NCI-H446 treated with DMSO at 0.1 percent for 48 hours (cell line): Measurements from ENCODE around the gene FRK.

Experiments used
- DNase-seq: peaks from one replicate; lab custom pipeline; 2025; lab: John Stamatoyannopoulos, UW

Gene FRK

DNA sequence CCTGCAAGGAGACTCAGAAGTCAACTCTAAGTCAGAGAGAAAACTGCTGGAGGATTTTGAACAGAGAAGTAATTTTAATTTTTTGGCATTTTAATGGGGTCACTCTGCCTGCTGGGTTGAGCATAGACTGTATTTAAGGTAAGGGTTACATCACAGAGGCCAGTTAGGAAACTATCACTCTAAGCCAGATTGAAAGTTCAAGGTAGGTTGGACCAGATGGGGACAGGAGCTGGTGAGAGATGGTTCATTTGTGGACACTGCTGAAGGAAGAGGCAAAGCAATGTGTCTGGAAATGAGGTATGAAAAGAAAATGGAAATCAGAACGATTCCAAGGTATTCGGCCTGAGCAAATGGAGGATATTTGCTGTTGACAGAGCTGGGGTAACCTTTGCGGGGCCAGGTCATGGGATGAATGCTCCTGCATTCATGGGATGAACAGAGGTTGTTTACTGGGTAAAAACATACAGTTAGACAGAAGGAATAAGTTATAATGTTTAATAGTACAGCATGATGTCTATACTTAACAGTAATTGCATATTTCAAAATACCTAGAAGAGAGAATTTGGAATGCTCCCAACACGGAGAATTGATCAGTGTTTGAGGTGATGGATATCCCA, 26.9 kb downstream of the FRK start:
- no peak for DNase-seq

DNA sequence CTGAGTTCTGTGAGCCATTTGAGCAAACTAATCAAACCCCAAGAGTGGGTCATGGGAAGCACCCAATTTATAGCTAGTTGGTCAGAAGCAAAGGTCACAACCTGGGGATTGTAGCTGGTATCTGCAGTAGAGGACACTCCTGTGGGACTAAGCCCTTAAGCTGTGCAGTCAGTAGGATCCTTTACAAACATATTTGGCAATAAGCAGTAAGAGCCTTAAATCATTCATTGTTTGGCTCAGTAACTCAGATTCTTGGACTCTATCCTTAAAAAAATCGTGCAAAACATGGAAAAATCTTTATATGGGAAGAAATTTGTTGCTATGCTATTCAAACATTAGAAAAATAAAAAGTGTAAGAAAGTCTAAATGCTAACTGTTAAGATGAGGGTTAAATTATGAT, 29.9 kb downstream of the FRK start:
- DNase-seq, result no peak

- DNase-seq, result no peak
These were observed 31.2 kb downstream of the FRK start for GRCh38 chr6:116029535-116029934.

DNA sequence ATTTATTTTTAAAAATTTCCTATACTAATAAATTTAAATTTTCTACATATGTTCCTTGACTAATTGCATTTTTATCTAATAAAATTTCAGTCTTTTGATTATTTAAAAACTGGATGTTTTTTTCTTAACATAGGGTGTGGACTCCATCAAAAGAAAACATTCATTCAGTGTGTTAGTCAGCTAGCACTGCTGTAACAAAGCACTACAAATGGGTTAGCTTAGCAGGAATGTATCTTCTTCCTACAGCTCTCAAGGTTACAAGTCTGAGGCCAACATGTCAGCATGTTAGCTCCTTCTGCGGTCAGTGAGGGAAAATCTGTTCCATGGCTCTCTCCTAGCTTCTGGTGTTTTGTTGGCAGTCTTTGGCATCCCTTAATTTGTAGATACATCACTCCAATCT, 32.5 kb downstream of the FRK start:
- DNase-seq, result no peak

GRCh38 chr6:116027801-116028200, 32.9 kb downstream of the FRK start:
- DNase-seq, result no peak

- no peak for DNase-seq
These were observed 35.3 kb downstream of the FRK start for GRCh38 chr6:116025405-116025804.

- DNase-seq, result no peak
These were observed 37.7 kb downstream of the FRK start for GRCh38 chr6:116022841-116023445.

- DNase-seq, result no peak
These were observed 40.0 kb downstream of the FRK start for GRCh38 chr6:116020738-116021137.

DNA sequence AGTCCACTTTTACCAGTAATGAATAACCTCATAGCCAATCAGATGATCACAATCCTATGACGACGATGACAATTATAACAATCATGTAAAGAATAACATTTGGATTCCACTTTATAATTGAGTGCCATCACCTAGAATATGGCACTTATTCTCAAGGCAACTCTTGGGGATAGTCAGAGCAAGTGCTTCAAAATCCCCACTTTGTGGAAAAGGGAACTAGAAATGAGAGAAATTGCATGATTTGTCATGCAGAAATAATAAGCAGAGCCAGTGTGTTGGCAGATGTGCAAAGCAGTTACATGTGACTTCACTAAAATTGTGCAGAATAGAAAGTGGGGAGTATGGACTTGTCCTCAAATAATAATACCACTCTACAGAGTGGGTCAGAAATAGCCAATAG, 41.3 kb downstream of the FRK start:
- DNase-seq, result no peak

DNA sequence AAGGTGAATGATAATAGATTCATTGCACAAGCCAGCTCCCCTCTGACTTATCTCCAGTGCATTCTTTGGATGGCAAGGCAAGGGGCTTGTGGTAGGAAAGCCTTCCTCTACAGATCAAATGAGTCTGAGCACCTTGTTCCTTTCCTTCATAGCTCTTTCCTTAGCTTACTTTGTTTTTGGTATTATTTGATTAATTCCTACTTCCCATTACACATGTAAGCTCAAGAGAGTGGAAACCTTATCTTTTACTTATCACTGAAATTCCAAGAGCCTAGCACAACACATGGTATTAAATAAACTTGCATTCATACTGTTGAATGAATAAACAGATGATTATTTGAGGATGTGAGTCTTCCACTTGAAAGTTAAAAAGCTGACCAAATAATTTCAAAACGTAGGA, 41.7 kb downstream of the FRK start:
- DNase-seq, result no peak

DNA sequence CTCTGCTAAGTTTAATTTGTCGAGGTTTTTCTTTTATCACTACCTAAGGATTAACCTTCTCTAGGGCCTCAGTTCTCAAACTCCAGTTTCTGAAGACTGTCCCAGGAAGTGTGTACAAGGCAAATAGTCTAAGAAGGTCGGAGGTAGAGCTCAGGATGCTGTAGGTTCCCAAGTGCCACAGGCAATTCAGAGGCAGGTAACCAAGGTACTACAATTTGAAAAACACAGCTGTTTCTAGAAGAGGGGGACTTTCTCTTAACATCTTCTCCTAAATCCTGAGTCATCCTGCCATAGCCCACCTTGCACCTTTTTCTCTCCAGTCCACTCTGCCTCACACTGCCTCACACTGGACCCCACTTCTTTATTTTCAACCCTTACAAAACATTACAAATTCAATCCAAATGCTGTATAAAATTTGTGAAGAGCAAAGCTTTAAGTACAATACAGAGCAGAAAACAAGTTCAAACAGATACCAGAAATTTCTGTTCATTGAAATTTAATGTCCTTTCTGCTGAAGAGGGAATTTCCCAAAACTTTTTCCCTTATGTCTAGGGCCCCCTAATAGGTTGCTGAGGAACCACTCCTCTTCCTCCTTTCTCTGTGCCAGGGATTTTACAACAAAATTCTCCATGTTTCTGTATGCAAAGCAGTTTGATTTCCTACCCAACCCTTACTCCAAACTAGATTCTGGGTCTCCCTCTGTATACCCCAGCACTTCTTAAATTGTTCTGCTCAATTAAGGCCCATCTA, 43.0 kb downstream of the FRK start:
- DNase-seq, result no peak

DNA sequence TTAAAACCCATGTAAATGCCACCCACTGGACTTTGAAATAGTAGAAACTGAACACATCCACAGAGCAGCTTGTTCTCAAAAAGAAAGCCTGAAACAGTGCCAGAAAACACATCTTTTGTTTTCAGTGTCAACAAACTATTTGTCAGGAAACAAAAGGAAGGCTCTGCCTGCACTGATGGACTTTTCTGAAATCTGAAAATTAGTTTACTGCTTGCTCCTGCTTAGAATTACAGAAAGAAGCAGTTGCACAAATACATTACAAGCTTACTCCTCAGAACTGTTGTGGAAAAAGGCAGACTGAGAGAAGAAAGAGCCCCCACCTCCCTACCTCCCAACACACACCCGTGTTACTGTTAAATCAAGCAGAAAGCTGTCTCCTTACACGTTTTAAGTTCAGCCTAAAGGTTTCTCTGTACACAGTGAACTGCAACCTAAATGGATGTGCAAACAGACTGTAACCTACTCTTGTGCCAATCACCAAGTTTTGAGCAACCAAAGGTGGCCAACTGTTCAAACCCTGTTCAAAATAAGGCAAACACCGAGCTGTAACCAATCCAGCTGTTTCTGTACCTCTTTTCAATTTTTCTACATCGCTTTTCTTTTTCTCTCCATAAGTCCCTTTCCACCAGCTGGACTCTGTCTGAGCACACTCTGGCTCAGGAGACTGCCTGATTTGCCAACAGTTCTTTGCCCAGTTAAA, 43.7 kb downstream of the FRK start:
- DNase-seq, result no peak

DNA sequence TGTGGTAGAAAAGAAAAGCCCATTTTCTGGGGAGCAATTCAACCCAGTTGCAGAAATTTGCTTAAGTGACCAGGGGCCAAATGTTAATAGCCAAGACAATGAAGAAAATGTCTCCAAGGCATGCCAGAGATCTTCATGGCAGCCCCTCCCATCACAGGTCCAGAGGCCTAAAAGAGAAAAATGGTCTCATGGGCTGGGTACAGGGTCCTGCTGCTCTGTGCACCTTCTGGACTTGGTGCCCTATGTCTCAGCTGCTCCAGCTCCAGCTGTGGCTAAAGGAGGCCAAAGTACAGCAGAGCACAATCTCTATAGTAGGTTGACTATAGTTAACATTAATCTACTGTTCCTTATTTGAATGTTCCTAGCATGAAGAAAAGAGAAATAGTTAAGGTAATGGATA, 44.7 kb downstream of the FRK start:
- DNase-seq, result no peak

DNA sequence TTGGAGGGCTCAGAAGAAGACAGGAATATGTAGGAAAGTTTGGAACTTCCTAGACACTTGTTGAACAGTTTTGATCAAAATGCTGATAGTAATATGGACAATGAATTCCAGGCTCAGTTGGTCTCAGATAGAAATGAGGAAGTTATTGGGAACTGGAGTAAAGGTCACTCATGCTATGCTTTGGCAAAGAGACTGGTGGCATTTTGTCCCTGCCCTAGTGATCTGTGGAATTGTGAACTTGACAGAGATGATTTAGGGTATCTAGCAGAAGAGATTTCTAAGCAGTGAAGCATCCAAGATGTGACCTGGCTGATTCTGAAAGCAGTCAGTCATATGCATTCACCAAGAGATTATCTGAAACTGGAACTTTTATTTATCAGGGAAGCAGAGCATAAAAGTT, 45.1 kb downstream of the FRK start:
- no peak for DNase-seq

DNA sequence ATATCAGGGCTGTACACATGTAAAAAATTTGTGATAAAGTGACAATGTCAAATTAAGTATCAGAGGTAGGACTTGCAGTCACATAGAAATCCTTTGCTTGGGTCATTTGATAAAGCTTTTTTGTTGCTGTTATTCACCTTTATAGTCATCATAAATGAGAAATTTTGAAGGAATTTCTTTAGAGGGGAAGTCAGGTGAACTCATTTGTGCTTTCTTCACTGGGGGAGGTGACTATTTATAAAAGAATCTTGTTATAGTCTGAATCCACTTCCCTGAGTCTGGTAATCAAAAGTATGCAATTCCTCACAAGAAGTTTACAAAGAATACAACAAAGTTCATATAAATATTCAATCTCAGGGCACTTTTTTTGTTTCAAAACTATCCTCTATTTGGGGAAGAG, 47.7 kb downstream of the FRK start:
- no peak for DNase-seq

- no peak for DNase-seq
These were observed 48.2 kb downstream of the FRK start for GRCh38 chr6:116012471-116012949.

- DNase-seq, result no peak
These were observed 49.2 kb downstream of the FRK start for GRCh38 chr6:116011520-116011919.

DNA sequence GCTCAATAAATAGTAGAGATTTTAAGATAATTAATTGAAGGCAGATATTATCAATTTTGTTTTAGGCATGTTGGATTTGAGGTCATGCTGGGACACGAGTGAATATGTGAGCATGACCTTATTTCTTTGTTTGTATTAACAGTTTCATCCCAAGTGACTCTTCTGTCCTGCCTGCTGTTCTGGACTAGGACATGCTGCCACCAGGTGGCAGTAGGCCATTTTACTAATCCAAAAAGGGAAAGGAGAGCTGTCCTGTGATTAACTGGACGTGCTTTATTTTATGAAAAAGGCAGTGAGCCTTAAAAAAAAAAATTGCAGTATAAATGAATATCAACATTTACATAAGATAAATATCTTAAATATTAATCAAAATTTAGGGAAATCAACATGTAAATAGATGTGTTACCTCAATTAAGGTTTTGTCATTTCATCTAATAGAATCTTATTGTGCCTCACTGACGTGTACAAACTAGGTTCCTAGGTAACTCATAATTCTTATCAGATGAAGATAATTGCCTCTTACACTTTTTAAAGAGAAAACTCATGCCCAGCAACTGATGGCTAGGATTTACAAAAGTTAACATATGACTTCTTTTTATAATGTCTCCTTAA, 49.8 kb downstream of the FRK start:
- DNase-seq, result peak; percentile 44

DNA sequence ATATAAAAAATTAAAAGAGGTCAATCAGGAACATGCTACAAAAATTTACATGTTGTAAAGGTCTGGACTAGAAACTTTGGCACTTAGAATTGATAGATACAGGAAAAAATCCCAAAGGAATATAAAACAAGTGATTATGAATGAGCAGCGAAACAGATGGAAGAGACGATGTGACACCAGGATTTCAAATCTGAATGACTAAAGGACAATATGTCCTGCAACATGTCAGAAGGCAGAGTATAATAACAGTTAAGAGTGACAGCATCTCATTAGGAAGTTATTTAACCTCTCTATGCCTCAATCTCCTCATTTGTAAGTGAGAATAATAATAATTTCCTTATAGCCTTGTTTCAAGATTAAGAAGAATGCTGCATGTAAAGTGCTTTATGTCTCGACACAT, 50.3 kb downstream of the FRK start:
- no peak for DNase-seq

DNA sequence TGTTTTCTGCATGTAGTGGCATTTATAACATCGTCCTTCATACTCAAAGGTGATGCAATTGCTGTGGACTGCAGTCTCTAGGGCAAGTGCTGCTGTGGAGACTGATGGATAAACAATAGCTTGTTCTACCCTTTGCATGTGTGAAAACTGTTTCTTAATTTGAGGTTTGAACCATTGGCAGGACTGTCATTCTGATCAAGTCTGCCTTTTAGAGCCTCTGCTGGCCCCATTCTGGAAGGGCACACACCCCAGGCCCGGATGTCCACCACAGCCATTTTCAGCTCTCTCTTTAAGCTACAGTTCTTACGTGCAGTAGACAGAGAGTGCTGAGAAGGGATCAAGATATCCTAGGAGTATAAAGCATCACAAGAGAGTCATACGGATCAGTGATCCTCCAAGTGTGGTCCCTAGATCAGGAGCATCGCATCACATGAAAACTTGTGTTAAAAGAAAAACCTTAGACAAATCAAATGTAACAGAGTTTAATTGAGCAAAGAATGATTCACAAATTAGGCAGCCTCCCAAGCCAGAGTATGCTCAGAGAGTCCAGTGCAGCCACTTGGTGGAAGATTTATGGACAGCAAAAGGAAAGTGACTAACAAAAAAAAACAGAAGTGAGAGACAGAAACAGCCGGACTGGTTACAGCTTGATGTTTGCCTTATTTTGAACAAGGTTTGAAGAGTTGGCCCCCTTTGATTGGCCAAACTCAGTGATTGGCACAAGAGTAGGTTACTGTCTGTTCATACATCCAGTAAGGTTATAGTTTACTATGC, 52.0 kb downstream of the FRK start:
- peak; percentile 45 for DNase-seq
